ENCODE data around the gene PTPN4. TPM values are rescaled to one million over a fixed set of nuclear protein-coding genes. Genes with fewer than 3 reads are reported as not detected.

Gene PTPN4
- total and polyA plus RNA-seq, 9 of the 15 experiments (the other 6 are each of a cell fraction or from before 2014, with no cell fraction given) = 5.0 to 32.8 (median 27.3) TPM

DNA sequence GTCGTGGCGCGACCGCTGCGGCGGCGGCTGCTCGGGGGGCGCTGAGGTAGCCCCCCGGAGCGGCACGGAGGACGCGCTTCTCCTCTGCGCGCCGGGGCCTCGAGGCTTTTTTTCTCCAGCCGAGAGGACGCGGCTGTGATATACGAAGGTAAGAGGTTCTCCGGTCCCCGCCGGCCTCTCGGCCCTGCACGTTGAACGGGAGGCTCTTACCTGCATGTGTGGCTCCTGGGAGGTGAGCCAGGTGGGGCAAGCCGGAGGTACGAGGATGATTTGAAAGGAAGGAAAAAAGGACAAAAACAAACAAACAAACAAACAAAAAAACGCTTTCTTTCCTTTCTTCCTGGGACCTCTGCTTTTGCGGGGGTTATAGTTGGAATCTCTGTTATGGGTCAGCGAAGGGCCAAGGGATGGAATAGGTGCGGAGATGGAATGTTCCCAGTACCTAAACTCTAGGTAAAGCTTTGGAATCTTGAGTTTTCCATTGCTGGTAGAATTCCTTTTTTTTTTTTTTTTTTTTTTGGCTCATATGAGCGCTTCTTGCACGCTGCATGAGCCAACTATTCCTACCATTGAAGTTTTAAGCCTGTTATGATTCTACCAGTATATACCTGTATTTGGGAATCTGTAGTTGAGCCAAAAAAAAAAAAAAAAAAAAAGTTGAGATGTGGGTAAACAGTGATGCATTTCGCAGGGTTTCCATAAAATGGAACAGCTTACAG is 674 bp downstream of the PTPN4 start (continued):
- no peak for TF ChIP-seq NCOA4 (IDR thresholded peaks at IDR 0.05; ENCODE audit: partially characterized antibody)
- no peak for TF ChIP-seq STAT6 (CRISPR knock-in tag; IDR thresholded peaks at IDR 0.05)
- no peak for TF ChIP-seq EZH2 (IDR thresholded peaks at IDR 0.05; ENCODE audit: borderline replicate concordance, low read depth, low read length)
- TF ChIP-seq PHF8 (IDR thresholded peaks at IDR 0.05; ENCODE audit: borderline replicate concordance, low read length) = peak; percentile 17; the same call in 1 of the 2 replicates
- TF ChIP-seq ZNF24 (IDR thresholded peaks at IDR 0.05) = no peak
- no peak for TF ChIP-seq PHB (CRISPR knock-in tag; IDR thresholded peaks at IDR 0.05)
- TF ChIP-seq TAL1 (IDR thresholded peaks at IDR 0.05) = no peak
- TF ChIP-seq CBX3 (IDR thresholded peaks at IDR 0.05; ENCODE audit: borderline replicate concordance in 1 of 2, low read length in 2 of 2) = no peak
- no peak for TF ChIP-seq ETV6 (IDR thresholded peaks at IDR 0.05; ENCODE audit: borderline replicate concordance in 1 of 2, low read depth in 2 of 2, low read length in 1 of 2)
- TF ChIP-seq ETV6 (CRISPR knock-in tag; IDR thresholded peaks at IDR 0.05; ENCODE audit: borderline replicate concordance) = no peak
- no peak for TF ChIP-seq BRD4 (IDR thresholded peaks at IDR 0.05)
- peak; percentile 39 for TF ChIP-seq CHD1 (IDR thresholded peaks at IDR 0.05; ENCODE audit: low read length)
- TF ChIP-seq PHF20 (IDR thresholded peaks at IDR 0.05; ENCODE audit: partially characterized antibody) = no peak
- TF ChIP-seq, protein P1, sequence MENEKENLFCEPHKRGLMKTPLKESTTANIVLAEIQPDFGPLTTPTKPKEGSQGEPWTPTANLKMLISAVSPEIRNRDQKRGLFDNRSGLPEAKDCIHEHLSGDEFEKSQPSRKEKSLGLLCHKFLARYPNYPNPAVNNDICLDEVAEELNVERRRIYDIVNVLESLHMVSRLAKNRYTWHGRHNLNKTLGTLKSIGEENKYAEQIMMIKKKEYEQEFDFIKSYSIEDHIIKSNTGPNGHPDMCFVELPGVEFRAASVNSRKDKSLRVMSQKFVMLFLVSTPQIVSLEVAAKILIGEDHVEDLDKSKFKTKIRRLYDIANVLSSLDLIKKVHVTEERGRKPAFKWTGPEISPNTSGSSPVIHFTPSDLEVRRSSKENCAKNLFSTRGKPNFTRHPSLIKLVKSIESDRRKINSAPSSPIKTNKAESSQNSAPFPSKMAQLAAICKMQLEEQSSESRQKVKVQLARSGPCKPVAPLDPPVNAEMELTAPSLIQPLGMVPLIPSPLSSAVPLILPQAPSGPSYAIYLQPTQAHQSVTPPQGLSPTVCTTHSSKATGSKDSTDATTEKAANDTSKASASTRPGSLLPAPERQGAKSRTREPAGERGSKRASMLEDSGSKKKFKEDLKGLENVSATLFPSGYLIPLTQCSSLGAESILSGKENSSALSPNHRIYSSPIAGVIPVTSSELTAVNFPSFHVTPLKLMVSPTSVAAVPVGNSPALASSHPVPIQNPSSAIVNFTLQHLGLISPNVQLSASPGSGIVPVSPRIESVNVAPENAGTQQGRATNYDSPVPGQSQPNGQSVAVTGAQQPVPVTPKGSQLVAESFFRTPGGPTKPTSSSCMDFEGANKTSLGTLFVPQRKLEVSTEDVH (IDR thresholded peaks at IDR 0.05; ENCODE audit: low read depth, partially characterized antibody) = no peak
- TF ChIP-seq ZBTB7A (IDR thresholded peaks at IDR 0.05; ENCODE audit: borderline replicate concordance, control insufficient read depth, low read depth, low read length) = 0 out of 2 replicates have a peak, but pooled peaks have one; percentile 48
- no peak for TF ChIP-seq RHOXF2B (CRISPR knock-in tag; conservative IDR thresholded peaks at IDR 0.05)
- TF ChIP-seq MCM3 (IDR thresholded peaks at IDR 0.05) = no peak
- TF ChIP-seq, protein P2, sequence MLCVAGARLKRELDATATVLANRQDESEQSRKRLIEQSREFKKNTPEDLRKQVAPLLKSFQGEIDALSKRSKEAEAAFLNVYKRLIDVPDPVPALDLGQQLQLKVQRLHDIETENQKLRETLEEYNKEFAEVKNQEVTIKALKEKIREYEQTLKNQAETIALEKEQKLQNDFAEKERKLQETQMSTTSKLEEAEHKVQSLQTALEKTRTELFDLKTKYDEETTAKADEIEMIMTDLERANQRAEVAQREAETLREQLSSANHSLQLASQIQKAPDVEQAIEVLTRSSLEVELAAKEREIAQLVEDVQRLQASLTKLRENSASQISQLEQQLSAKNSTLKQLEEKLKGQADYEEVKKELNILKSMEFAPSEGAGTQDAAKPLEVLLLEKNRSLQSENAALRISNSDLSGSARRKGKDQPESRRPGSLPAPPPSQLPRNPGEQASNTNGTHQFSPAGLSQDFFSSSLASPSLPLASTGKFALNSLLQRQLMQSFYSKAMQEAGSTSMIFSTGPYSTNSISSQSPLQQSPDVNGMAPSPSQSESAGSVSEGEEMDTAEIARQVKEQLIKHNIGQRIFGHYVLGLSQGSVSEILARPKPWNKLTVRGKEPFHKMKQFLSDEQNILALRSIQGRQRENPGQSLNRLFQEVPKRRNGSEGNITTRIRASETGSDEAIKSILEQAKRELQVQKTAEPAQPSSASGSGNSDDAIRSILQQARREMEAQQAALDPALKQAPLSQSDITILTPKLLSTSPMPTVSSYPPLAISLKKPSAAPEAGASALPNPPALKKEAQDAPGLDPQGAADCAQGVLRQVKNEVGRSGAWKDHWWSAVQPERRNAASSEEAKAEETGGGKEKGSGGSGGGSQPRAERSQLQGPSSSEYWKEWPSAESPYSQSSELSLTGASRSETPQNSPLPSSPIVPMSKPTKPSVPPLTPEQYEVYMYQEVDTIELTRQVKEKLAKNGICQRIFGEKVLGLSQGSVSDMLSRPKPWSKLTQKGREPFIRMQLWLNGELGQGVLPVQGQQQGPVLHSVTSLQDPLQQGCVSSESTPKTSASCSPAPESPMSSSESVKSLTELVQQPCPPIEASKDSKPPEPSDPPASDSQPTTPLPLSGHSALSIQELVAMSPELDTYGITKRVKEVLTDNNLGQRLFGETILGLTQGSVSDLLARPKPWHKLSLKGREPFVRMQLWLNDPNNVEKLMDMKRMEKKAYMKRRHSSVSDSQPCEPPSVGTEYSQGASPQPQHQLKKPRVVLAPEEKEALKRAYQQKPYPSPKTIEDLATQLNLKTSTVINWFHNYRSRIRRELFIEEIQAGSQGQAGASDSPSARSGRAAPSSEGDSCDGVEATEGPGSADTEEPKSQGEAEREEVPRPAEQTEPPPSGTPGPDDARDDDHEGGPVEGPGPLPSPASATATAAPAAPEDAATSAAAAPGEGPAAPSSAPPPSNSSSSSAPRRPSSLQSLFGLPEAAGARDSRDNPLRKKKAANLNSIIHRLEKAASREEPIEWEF (CRISPR knock-in tag; IDR thresholded peaks at IDR 0.05) = no peak
- TF ChIP-seq TFAM (CRISPR knock-in tag; conservative IDR thresholded peaks at IDR 0.05) = no peak

Measured in K562 (cell line).